Thyroid gland (tissue), 4 donors: ENCODE results near the gene SNX3. TPM values are rescaled to one million over a fixed set of nuclear protein-coding genes. Genes with fewer than 3 reads are reported as not detected.

Experiments used
- DNase-seq, 2 donors: peaks; one replicate each; pipeline ENCODE4 v3.0.0-alpha.2; 2019
- H3K27ac ChIP-seq, 3 donors: fragments of 200-600 bp; sonication (generic); 1 replicate in 2 of 3; 2 replicates in 1 of 3; pipeline ENCODE4 v1.5.1; 2016 to 2019; ENCODE audit warnings: mild to moderate bottlenecking in 1 of 3, moderate library complexity in 1 of 3
- H3K27me3 ChIP-seq: fragments of 200-600 bp; sonication (generic); one replicate; pipeline ENCODE4 v1.5.1; 2019
- H3K36me3 ChIP-seq, 2 donors: fragments of 200-600 bp; sonication (generic); one replicate each; pipeline ENCODE4 v1.5.1; 2016 to 2019
- H3K4me1 ChIP-seq, 2 donors: fragments of 200-600 bp; sonication (generic); one replicate each; pipeline ENCODE4 v1.5.1; 2017 to 2019
- H3K4me3 ChIP-seq, 3 donors: fragments of 200-600 bp; sonication (generic); replicated peaks in 1 of 3; 1 replicate in 2 of 3; 2 replicates in 1 of 3; pipeline ENCODE4 v1.5.1; 2016; ENCODE audit warnings: mild to moderate bottlenecking in 1 of 3
- H3K9me3 ChIP-seq: fragments of 200-600 bp; sonication (generic); one replicate; pipeline ENCODE4 v1.5.1; 2017
- CTCF ChIP-seq, 6 experiments: fragments of 200-600 bp in 3 of 6; fragments of 450-650 bp in 3 of 6; sonication (generic) in 3 of 6; IDR thresholded peaks; one replicate each; pipeline ENCODE4 v1.5.1; 2016 to 2019; ENCODE audit warnings: antibody characterized with exemption in 6 of 6, mild to moderate bottlenecking in 2 of 6, inconsistent platforms in 1 of 6, moderate library complexity in 1 of 6
- POLR2A ChIP-seq, 2 donors: fragments of 450-650 bp; IDR thresholded peaks; one replicate each; pipeline ENCODE4 v1.6.1; 2017; ENCODE audit warnings: antibody characterized with exemption in 2 of 2, mild to moderate bottlenecking in 2 of 2, moderate library complexity in 1 of 2
- WGBS, 2 donors: methylation state at CpG; one replicate each; pipeline ENCODE4 v1.1.5; 2017; 5-methylcytosine and 5-hydroxymethylcytosine counted together
- intact Hi-C: fragments of 100-400 bp; cut with DNase I; formaldehyde crosslinking; loops from one replicate; pipeline ENCODE4 v1.15.1; 2023
- total RNA-seq, 4 donors: library from RNA; depleted of rRNA; stranded (reverse); fragments of >200 nt; gene quantifications; one replicate each; pipeline ENCODE4 v1.2.3, GENCODE V29; 2016

The SNX3 gene
- total RNA-seq, 4 donors from 2014 or later: 97.5 to 208 (median 132) TPM

GRCh38 chr6:108288742-108289141 is 27.9 kb upstream of the SNX3 start:
- TF ChIP-seq POLR2A (IDR thresholded peaks at IDR 0.05) (no peak), CTCF (IDR thresholded peaks at IDR 0.05) (no peak)
- Histone ChIP-seq H3K9me3 (no peaks in the 10 kb centered on the region), H3K36me3 (no peaks in the 10 kb centered on the region), H3K4me3 (no peak overlapping the region), H3K27ac (no peak overlapping the region), H3K27me3 (no peaks in the 10 kb centered on the region), H3K4me1 (no peaks in the 10 kb centered on the region)
- intact Hi-C loops: no loop called here
- DNase-seq: no peak

- H3K4me3 ChIP-seq: no peak overlapping the region
- WGBS, 2 donors: 83 to 94% methylated on average over 3 of the region's 3 CpGs
- H3K27me3 ChIP-seq: no peaks in the 10 kb centered on the region
- no peak for TF ChIP-seq CTCF (IDR thresholded peaks at IDR 0.05)
- H3K4me1 ChIP-seq: no peaks in the 10 kb centered on the region
- no peaks in the 10 kb centered on the region for H3K36me3 ChIP-seq
- H3K27ac ChIP-seq: no peak overlapping the region
- no peaks in the 10 kb centered on the region for H3K9me3 ChIP-seq
- intact Hi-C loops: no loop called here
- no peak for DNase-seq
Measured at GRCh38 chr6:108287373-108287772, 26.5 kb upstream of the SNX3 start.

GRCh38 chr6:108286366-108286765 is 25.5 kb upstream of the SNX3 start:
- TF ChIP-seq CTCF (IDR thresholded peaks at IDR 0.05): no peak
- no peak for TF ChIP-seq POLR2A (IDR thresholded peaks at IDR 0.05)
- no peak for DNase-seq
- intact Hi-C loops: no loop called here
- H3K36me3 ChIP-seq: no peaks in the 10 kb centered on the region
- no peak overlapping the region for H3K27ac ChIP-seq
- 84 to 95% methylated on average over 4 of the region's 4 CpGs for WGBS, 2 donors
- no peaks in the 10 kb centered on the region for H3K4me1 ChIP-seq
- H3K9me3 ChIP-seq: no peaks in the 10 kb centered on the region
- H3K4me3 ChIP-seq: no peak overlapping the region
- no peaks in the 10 kb centered on the region for H3K27me3 ChIP-seq

GRCh38 chr6:108285381-108285780 is 24.5 kb upstream of the SNX3 start:
- Histone ChIP-seq H3K9me3 (no peaks in the 10 kb centered on the region), H3K27me3 (no peaks in the 10 kb centered on the region), H3K36me3 (no peaks in the 10 kb centered on the region), H3K4me1 (no peaks in the 10 kb centered on the region), H3K4me3 (no peak overlapping the region), H3K27ac (no peak overlapping the region)
- no peak for DNase-seq
- TF ChIP-seq CTCF (IDR thresholded peaks at IDR 0.05): no peak
- no peak for TF ChIP-seq POLR2A (IDR thresholded peaks at IDR 0.05)
- intact Hi-C loops: no loop called here

- WGBS, 2 donors: 87 to 88% methylated on average over 4 of the region's 4 CpGs
Measured at GRCh38 chr6:108277831-108278230, 17.0 kb upstream of the SNX3 start.

More at GRCh38 chr6:108277831-108278230, 17.0 kb upstream of the SNX3 start:
- intact Hi-C loops: no loop called here
- no peak overlapping the region for H3K27ac ChIP-seq
- no peaks in the 10 kb centered on the region for H3K27me3 ChIP-seq
- H3K36me3 ChIP-seq: no peaks in the 10 kb centered on the region
- no peaks in the 10 kb centered on the region for H3K9me3 ChIP-seq
- no peak overlapping the region for H3K4me3 ChIP-seq
- no peak for DNase-seq
- H3K4me1 ChIP-seq: peaks cover 0 to 6% of the 10 kb centered on the region in 2 donors
- TF ChIP-seq CTCF (IDR thresholded peaks at IDR 0.05): no peak
- TF ChIP-seq POLR2A (IDR thresholded peaks at IDR 0.05): no peak
